NCI-H2171 treated with DMSO at 0.1 percent for 48 hours (cell line): ENCODE measurements around the gene AMER1.
A peak's percentile ranks its signal among the peaks of the same experiment; 100 is the strongest.
"Not testable (repeated sequence)": the region's sequence is repeated elsewhere in the genome, so short reads cannot be mapped to it uniquely, and the experiment has no call there.

Experiments used
- DNase-seq: peaks from one replicate; lab custom pipeline; 2025; lab: John Stamatoyannopoulos, UW

The AMER1 gene

DNA sequence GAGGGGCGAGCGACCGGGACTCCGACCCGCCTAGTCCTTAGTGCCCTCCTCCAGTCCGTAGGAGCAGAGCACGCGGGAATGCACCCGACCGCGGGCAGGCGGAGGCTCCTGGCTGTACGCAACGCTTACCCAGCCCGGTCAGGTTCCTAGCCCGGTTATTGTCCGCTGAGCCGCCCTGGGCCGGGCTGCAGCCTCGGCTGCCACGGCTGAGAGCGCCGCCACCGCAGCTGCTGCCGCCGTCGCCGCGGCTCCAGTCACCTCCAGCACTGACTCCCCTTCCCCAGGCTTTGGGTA lies at the start of gene AMER1:
AMER1 (minus strand) TSS at position 268 of the 294 bp plus-strand sequence. CDS start 12,422 bp downstream, outside the sequence.
- DNase-seq = no peak

GRCh38 chrX:64230123-64230970 lies 24.8 kb upstream of the AMER1 start, which contains the start of gene ASB12:
Gene ASB12 (minus strand): TSS chrX:64230607. CDS start chrX:64225650, 4,957 bp downstream.
- DNase-seq = no peak

- DNase-seq = no peak
Observed at GRCh38 chrX:64229154-64229553, 23.6 kb upstream of the AMER1 start.

DNA sequence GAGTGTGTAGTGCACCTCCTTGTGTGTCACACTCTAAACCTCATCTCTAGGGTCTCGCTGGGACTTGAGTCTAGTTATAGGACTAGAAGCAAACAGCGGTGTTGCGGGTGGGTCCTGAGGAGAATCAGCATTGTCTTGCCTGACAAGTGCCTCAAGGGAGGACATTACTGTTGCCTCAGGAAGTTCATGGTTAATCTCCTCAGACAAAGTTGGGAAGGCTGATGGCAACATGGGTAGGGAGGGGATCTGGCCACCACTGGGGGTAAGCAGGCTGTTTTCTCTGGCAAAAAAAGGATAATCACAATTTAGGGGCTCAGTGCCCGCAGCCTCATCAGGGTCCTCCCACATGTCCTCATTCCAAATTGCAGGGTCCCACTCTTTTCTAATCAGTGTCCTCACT lies 12.5 kb upstream of the AMER1 start:
- no peak for DNase-seq

GRCh38 chrX:64213989-64214388 lies 8.5 kb upstream of the AMER1 start:
- not testable (repeated sequence) for DNase-seq

- no peak for DNase-seq
Observed at GRCh38 chrX:64206556-64207162, 1.2 kb upstream of the AMER1 start.

DNA sequence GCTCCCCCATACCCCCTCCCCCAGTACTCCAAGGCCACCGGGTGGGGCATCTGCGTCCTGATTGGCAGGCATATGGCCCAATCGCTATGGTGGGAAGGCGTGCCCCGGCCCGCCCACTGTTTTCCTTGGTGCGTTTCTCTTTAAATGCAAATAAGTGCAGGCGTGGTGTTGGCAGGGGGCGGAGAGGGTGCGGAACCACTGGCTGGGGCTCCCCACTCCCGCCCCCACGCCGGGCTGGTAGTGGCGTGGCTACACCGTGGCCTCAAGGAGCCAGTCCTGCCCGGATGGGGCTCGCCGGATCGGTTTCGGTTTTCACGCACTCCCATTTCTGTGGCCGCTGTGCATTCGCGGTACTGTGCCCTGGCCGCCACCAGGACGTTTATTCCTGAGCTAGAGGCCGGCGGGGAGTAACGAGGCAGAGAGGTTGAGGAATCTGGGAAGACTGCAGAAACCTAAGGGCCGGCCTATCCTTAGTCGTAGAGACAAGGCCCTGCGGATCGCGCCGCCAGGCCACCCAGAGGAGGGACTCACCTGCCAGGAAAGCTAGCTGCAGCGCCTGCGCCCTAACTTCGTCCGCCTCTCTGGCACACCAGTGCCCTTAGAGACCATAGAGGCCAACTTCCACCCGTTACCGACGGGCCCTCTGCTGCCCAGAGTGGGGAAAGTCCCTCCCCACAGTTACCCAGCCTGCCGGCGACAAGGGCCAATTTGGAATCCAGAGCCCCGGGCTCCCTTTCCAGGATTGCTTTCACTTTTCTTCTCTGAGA lies 410 bp upstream of the AMER1 start:
- DNase-seq = peak; percentile 87

DNA sequence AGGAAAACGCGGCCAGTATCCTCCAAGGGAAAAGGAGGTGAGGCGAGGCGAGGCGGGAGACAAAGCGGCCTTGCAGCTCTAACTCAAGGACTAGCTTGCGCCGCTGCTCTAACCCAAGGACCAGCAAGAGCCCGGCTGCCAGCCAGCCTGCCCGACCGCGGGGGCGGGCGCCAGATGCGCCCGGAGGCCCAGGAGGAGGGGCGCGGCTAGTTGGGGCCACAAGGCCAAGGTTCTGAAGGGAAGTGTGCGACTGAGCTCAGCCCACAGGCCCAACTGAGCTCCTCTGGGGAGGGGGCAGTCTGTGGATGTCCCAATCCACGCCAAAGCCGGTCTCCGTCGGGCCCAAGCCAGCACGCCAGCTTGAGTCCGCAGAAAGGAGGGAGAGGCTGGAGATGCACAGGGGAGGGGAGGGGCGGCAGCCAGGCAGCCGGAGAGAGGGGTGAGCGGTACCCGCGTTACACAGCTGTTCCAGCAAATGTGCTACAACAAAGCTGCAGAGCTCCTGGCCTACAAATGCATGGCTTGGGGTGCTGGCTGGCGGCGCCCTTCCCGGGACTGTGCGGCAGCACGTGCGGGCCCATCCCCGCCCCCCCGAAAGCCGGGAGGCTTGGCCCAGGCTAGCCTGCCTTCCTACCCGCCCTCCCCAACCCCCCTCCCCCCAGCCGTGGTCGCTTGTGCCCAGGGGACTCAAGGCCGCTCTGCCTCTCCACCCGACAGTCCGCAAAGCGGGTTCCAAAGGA lies 637 bp downstream of the AMER1 start:
- peak; percentile 25 for DNase-seq

GRCh38 chrX:64204252-64204651 lies 1.3 kb downstream of the AMER1 start:
- no peak for DNase-seq

DNA sequence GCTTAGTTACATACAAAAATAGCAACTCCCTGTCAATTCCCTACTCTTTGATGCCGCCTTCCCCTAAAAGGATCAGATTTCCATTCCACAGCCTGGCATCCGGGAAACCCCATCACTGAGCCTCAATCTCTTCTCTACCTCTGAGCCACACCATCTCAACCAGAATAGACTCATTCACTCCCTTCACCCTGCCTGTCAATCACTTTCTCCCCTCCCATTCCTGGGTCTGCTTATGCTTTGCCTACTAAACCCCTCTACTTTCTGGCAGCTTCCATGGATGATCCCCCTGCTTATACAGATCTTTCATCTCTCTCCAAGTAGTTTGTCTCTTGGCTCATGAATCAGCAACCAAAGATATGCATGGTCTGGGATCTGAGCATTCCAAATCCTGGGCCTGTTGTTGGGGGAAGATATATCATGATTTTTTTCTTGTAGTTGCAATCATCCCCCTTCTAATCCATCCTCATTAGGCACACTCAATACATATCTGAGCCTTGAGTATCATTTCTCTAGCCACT lies 2.6 kb downstream of the AMER1 start:
- no peak for DNase-seq

DNA sequence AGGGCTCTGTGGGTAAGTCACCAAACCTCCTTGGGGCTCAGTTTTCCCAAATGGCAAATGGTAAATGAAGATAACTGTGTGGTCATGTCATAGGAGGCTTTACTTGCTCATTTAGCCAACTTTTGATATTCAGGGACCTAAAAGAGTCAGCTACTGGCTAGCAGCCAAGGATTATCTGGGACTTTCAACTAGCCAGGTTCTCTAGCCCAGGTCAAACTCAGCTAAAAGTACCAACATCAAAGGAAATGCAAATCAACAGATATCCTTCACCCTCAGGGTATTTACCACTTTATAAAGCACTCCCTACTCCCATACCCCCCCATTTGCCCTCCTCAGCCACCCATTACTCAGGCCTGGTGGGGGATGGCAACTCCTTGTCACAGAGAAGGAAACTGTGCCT lies 7.5 kb downstream of the AMER1 start:
- no peak for DNase-seq

DNA sequence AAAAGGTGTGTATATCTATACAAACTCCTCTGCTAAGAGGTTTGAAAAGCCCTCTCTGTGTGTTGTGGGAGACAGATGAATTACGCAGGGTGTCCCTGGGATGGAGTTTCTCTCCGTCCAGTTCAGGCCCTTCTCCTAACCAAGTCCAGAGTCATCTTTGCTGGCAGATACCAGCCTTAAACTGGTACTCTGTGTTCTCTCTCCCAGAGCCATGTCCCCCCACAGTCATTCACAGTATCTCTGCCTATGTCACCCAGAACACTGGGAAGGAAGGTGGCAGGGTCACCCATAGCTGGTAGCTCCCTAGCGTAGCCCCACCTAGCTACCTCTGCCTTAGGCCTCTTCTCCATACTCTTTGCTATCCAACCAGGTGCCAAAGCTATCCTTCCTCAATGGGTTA lies 8.9 kb downstream of the AMER1 start:
- DNase-seq = no peak

DNA sequence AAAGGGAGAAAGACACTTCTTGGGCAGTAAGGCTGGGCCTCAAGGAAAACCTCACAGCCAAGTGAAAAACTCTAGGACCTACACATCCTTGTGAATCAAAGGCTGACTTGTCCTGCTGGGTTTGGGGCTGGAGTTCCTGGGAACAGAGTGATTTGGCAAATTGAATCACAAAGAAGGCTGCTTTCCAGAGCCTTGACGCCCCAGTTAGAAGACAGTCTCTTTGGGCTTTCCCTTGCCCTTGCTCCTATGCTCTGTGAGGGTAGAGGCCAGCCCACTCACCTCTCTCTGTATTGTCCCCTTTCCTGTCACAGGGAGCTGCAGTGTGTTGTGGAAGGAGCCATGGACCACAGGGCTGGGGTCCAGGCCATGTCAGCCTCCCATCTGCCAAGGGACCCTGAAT lies 9.6 kb downstream of the AMER1 start:
- no peak for DNase-seq

DNA sequence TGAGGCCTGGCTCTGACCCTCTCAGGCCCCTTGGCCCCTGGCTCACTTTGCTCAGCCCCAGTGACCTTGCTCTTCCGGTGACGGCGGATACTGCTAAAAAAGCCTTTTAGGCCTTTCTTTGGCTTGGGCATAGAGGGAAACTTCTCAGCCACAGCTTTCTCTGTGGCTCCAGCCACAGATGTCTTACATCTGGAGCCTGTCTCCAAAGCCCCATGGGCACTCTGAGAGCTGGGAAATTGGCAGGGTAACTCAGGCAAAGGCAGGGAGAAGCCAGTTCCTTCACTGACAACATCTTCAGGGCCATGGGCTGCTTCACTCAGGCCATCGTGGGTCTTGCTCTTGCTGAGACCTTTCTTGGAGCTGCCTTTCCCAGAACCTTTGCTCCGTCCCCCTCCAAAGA lies 12.8 kb downstream of the AMER1 start:
- DNase-seq = no peak

DNA sequence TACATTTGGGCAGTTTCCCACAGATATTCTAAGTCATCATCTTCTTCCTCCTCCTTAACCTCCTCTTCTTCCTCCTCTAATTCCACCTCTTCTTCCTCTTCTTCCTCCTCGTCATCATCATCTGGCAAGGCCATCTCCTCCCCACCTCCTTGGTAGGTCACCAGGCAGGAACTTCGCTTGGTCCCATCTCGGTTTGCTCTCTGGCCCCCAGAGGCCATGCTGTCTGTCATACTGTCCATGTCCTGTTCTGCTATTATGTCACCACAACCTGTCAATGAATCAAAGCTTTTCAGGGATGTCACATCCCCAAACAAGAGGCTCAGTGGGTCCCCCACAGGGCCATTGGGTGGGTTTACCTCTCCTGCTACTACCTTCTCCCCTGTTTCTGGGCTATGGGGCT lies 13.5 kb downstream of the AMER1 start:
- no peak for DNase-seq

- DNase-seq = no peak
Observed at GRCh38 chrX:64191281-64192010, 14.1 kb downstream of the AMER1 start.

- DNase-seq = no peak
Observed at GRCh38 chrX:64190136-64190740, 15.3 kb downstream of the AMER1 start.

- DNase-seq = no peak
Observed at GRCh38 chrX:64188901-64189300, 16.6 kb downstream of the AMER1 start.

DNA sequence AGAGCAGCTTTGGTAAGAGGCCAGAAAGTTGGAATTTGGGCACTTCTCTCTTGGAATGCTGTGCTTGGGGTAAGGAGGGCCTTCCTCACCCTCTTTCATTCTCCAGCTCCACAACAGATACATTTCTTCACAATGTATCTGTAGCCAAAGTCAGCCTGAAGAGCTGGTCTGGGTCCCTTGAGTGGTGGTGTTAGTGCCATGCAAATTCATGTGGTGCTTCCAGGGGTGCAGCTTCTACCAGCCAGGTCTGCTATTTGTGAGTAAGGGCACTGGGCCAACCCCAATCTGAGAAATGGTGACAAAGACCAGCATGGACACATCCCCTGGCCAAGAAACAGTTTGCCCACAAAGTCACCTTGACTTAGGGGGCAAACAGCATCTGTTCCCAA lies 17.8 kb downstream of the AMER1 start:
- no peak for DNase-seq

GRCh38 chrX:64186974-64187761 lies 18.3 kb downstream of the AMER1 start:
- no peak for DNase-seq
